Hepatocyte (in vitro differentiated cells): ENCODE measurements around the gene TSPO2.

Source experiments
- CTCF ChIP-seq: fragments of 200-600 bp; sonication (generic); IDR thresholded peaks from 2 replicates; pipeline ENCODE4 v1.5.1; 2016; ENCODE audit warnings: antibody characterized with exemption, mild to moderate bottlenecking; ENCODE audit not compliant: poor library complexity
- EZH2 ChIP-seq: fragments of 200-600 bp; sonication (generic); IDR thresholded peaks from 2 replicates; pipeline ENCODE4 v1.6.1; 2016; ENCODE audit warnings: antibody characterized with exemption, mild to moderate bottlenecking, borderline replicate concordance

DNA sequence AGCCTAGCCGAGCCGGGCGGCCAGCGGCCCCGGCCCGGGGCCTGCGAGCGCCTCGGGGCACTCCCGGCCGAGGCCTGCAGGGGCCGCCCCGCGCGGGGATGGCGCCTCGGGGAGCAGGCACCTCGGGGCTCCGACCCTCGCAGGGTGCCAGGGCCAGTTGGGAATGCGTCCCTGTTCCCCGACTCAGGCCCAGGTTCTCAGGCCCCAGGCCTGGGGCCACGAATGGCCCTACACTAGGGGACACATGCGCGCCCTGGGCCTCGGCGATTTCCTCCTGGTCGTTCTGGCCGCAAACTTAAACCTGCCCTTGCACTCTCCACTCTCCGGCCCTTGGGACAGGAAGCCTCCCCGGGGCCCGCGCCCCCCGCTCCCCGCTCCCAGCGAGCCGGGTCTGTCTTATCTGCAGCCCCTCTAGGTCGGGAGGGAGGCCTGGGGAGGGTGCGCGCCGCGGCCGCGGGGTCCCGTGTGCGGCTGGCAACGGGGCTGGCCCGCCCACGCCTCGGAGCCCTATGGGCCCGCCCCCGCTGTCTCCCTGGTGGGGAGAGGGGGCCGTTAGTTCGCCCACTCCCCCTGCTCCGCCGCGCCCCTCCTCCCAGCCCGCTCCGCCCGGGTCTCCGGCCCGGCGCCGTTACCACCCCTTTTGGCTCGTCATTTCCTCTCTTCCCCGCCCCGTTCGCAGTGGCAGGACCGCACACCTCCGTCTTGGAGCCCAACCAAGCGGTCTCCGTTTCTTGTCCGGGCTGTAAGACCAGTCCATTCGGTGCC is 31.1 kb downstream of the TSPO2 start:
- TF ChIP-seq CTCF (peak; percentile 36), EZH2 (no peak)
